ENCODE measurements around the gene NANOS3.

NANOS3 gene

GRCh38 chr19:13876834-13877233, at the start of gene NANOS3:
Gene NANOS3, plus strand, starts transcription at chr19:13877134. Its CDS starts 115 bp downstream, at chr19:13877249.
- no peak for DNase-seq

- no peak for DNase-seq
Measured at GRCh38 chr19:13827656-13828055, 49.3 kb upstream of the NANOS3 start.

GRCh38 chr19:13830114-13830740, 46.7 kb upstream of the NANOS3 start:
- no peak for DNase-seq

- DNase-seq = no peak
Measured at GRCh38 chr19:13830741-13831536, 46.0 kb upstream of the NANOS3 start.

GRCh38 chr19:13831537-13832467, 45.1 kb upstream of the NANOS3 start:
- DNase-seq = no peak

- peak; percentile 90 for DNase-seq
Measured at GRCh38 chr19:13833330-13834243, 43.3 kb upstream of the NANOS3 start.

- DNase-seq = no peak
Measured at GRCh38 chr19:13834244-13835069, 42.5 kb upstream of the NANOS3 start.

DNA sequence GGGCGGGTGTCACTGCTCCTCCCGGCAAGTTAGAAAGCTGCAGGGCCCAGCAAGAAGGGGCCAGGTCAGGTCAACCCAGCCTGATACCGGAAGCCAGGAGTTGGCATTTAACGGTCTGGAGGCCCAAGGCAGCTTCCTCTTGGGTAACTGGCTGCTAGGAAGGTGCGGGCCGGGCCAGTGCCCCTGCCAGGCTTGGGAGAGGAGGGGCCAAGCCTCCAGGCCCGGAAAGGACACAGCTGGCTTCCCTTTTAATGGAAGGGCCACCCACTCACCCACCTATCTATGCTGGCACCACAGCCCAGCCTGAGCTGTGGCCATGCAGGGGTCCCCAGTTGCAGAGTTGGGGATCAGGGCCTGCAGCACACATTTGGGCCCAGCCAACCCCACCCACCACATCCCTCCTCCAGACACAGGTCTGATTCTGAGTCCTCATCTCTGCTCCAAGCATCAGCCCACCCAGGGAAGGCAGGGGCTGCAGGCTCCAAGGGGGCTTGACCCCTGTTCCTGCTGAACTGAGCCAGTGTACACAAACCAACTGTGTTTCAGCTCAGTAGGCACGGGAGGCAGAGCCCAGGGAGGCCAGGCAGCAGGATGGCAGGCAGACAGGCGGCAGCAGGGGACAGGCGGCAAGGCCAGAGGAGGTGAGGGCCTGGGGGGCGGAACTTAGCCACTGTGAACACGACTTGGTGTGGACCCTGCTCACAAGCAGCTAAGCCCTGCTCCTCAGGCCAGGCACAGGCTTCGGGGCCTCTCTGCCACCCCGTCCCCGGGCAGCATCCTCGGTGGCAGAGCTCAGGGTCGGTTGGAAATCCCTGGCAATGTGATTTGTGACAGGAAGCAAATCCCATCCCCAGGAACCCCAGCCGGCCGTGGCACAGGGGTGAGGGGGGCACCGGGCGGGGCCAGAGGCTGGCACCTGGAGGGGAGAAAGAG, 40.9 kb upstream of the NANOS3 start:
- DNase-seq = no peak

GRCh38 chr19:13838435-13839129, 38.4 kb upstream of the NANOS3 start:
- no peak for DNase-seq

DNA sequence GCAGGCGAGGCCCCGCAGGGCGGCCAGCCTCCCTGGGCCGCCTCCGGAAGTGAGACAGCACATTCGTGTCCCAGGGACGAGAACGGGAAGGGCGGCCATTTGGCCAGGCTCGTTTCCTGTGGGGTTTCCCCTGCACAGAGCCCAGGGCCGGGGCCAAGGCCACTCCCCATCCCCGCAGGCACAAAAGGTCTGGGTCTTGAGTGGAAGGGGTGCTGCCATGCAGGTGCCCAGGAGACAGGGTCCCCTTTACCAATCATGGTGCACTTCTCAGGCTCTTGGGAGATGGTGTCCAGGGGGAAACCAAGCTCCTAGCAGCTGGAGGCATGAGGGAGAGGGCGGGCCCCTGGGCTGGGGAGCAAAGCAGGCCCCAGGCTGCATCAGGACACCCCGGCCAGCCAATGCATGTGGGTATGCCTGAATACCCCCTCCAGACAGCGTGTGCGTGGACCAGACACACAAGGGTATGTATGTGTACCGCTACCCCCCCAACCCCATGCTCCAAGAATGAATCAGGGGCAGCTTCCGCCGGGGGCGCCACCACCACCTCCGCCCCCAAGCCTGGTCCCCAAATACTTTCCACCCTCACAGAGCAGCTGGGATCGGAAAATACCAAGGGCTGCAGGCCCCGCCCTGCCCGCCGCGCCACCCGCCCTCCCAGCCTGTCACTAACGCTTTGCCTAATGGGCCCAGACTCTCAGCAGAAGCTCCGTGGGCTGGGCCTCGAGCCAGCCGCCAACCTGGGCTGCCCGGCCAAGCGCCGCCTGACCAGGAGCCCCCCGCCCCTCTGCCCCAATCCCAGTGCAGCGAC, 37.6 kb upstream of the NANOS3 start:
- no peak for DNase-seq

DNA sequence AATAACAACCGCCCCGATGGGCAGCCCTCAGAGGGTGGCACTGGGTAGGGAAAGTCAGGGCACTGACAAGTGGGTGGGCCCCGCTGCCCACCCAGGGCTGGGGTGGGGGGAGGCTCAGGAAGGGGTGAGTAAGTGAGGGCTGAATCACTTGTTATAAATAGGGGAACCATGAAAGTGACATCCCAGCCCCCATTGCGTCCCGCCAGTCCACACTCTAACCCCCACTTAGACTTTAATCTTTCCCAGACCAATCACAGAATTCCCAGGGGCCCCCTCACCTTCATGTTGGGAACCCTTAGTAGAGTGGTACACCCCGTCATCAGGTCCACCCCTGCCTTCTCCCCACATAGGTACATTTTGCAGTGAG, 37.0 kb upstream of the NANOS3 start:
- DNase-seq = no peak

GRCh38 chr19:13840305-13841085, 36.4 kb upstream of the NANOS3 start:
- DNase-seq = no peak

GRCh38 chr19:13841086-13841961, 35.6 kb upstream of the NANOS3 start:
- DNase-seq = no peak

DNA sequence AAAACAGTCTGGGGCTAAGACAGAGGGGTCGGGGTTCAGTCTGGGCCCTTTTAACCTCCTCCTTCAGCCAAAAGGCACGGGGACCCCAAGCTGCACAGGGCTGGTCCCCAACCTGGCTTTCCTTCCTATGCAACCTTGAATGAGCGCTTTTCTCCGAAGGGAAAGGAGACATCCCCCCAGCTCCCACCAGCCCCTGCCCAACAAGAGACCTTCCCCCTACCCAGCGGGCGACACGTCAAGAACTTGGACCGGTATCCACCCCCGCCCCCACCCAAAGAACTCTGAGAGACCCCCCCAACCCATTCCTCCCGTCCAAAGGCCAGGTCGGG, 35.0 kb upstream of the NANOS3 start:
- DNase-seq = no peak

DNA sequence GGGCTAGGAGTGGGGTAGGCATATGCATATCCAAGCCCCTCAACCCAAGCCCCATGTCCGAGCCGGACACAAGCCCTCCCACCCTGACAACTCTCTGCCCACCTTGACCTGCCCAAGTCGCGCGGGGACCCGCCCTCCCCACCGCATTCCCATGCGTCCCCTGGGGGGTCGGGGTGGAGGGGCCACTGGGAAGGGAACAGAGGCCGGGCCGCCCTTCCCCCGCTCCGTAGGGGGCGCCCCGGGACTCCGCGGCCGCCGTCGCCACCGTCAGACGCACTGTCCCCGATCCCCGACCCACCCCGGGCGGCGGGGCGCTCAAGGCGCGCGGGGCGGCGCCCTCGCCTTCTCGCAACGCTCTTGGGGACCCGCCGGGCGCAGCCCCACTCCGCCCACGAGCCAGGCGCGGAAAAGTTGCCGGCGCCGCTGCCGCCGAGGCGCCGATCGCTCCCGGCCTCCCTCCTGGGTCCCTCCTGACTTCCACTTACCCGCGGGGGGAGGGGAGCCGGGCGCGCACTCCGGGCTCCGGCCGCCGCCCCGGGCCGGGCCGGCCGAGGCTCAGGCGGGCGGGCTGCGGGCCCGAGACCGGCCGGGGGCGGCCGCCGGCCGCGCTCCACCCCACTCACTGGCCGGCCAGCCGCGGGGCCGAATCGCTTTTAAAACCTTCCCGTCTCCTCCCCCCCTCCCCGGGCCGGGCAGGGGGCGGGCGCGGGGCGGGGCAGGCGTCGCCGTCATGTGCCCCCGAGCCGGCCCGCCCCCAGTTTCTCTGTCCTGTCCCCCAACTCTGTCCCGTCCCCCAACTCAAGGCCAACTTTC, 34.4 kb upstream of the NANOS3 start:
- no peak for DNase-seq

Measured in NCI-H2107 (cell line).